ENCODE results near the gene BAHCC1. TPM values are rescaled to one million over a fixed set of nuclear protein-coding genes. Genes with fewer than 3 reads are reported as not detected.

BAHCC1 gene
- total RNA-seq, 2 experiments from 2014 or later, result 0.87 to 0.91 TPM

GRCh38 chr17:81488276-81488860 is 93.1 kb downstream of the BAHCC1 start:
- peak; percentile 8 for ATAC-seq
- Mint-ChIP-seq H3K9me3 (ENCODE audit: insufficient read depth) (no peaks in the 10 kb centered on the region), H3K4me1 (ENCODE audit: low read depth) (peaks cover 24% of the 10 kb centered on the region), H3K27ac (no peak overlapping the region), H3K36me3 (ENCODE audit: low read depth) (no peaks in the 10 kb centered on the region), H3K4me3 (peak overlapping the region; percentile 52), H3K27me3 (ENCODE audit: low read depth) (peaks cover 10% of the 10 kb centered on the region)
- no peak for DNase-seq
- CTCF ChIA-PET, result interaction anchor here (1.5 kb wide), 1 partner anchor 235 kb away, joined by 5 read pairs; no protein-coding TSS in a partner anchor
- POLR2A ChIA-PET, result interaction anchor here (0.5 to 3.7 kb wide), 4 partner anchors 20 to 193 kb away, joined by 3 to 18 read pairs (median 8); partner anchors contain the start of genes ACTG1 and SLC38A10

DNA sequence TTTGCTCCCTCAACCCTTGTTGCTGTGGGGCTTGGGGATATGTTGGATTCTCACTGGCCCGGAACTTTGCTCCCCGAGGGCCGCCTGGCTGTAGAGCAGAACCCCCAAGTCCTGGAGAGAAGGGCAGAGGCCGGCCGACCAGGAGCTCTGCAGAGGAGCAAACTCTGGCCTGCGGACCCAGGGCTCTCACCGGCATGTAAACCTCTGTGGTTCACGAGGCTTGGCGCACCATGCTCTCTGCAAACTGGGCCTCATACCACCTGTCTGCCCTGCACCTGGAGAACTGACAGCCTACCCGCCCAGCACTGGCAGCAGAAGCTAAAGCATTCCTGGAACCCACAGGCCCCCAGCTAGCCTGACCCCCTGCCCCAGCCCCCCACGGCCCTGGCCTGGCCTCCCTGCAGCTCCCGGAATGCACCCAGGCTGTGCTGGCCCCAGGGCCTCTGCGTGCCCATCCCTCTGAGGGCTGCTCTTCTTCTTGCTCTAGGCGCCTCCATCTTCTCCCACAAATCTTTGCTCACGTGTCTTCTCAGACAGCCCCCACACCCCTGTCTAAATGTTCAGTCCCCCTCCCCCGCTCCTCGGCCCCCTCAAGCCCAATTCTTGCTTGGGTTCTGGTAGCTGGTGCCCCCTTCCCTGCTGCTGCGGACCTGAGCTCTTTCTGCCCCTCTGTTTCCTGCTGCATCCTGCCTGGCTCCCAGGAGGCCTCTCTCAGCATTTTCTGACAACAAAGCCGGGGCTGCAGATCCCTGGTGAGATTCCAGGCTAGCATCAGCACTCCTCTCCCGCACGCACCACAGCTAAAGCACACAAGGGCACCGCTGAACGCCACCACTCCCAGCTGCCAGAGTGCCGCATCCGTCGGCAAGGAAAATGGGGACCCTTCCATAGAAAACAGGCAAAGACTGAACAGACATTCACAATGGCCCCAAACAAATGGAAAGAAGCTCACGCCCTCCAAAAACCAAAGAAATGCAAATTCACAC is 94.0 kb downstream of the BAHCC1 start:
- Mint-ChIP-seq H3K4me3 (peak overlapping the region; percentile 52), H3K9me3 (ENCODE audit: insufficient read depth) (no peaks in the 10 kb centered on the region), H3K36me3 (ENCODE audit: low read depth) (no peaks in the 10 kb centered on the region), H3K4me1 (ENCODE audit: low read depth) (peaks cover 22% of the 10 kb centered on the region), H3K27ac (peak overlapping the region; percentile 8), H3K27me3 (ENCODE audit: low read depth) (peaks cover 8% of the 10 kb centered on the region)
- ATAC-seq (no peak), DNase-seq (no peak)
- ChIA-PET CTCF (interaction anchor here (1.0 to 1.5 kb wide), 2 partner anchors 236 kb away, joined by 3 to 5 read pairs; no protein-coding TSS in a partner anchor), POLR2A (interaction anchor here (0.6 to 3.7 kb wide), 3 partner anchors 19 to 183 kb away, joined by 3 to 18 read pairs (median 13); partner anchors contain the start of gene ACTG1)

- Mint-ChIP-seq H3K27ac (no peak overlapping the region), H3K4me1 (ENCODE audit: low read depth) (peaks cover 28% of the 10 kb centered on the region), H3K36me3 (ENCODE audit: low read depth) (no peaks in the 10 kb centered on the region), H3K9me3 (ENCODE audit: insufficient read depth) (no peaks in the 10 kb centered on the region), H3K4me3 (peak overlapping the region; percentile 46), H3K27me3 (ENCODE audit: low read depth) (peaks cover 12% of the 10 kb centered on the region)
- ATAC-seq (no peak), DNase-seq (no peak)
- ChIA-PET POLR2A (interaction anchor here (0.6 to 3.7 kb wide), 4 partner anchors 18 to 184 kb away, joined by 3 to 18 read pairs (median 8); partner anchors contain the start of gene ACTG1), CTCF (interaction anchor here (1.0 kb wide), 1 partner anchor 237 kb away, joined by 3 read pairs; no protein-coding TSS in a partner anchor)
Measured at GRCh38 chr17:81489998-81490992, 95.0 kb downstream of the BAHCC1 start.

GRCh38 chr17:81491181-81491581 is 95.9 kb downstream of the BAHCC1 start:
- H3K4me3 Mint-ChIP-seq, result no peak overlapping the region
- peaks cover 24% of the 10 kb centered on the region for H3K4me1 Mint-ChIP-seq (ENCODE audit: low read depth)
- H3K9me3 Mint-ChIP-seq (ENCODE audit: insufficient read depth), result no peaks in the 10 kb centered on the region
- no peaks in the 10 kb centered on the region for H3K36me3 Mint-ChIP-seq (ENCODE audit: low read depth)
- ChIA-PET CTCF (no interaction called here), POLR2A (no interaction called here)
- H3K27me3 Mint-ChIP-seq (ENCODE audit: low read depth), result peaks cover 12% of the 10 kb centered on the region
- H3K27ac Mint-ChIP-seq, result no peak overlapping the region
- DNase-seq (no peak), ATAC-seq (no peak)

- ChIA-PET POLR2A (interaction anchor here (0.6 to 1.1 kb wide), 2 partner anchors 13 to 17 kb away, joined by 4 to 7 read pairs; no protein-coding TSS in a partner anchor), CTCF (no interaction called here)
- Mint-ChIP-seq H3K9me3 (ENCODE audit: insufficient read depth) (no peaks in the 10 kb centered on the region), H3K27ac (no peak overlapping the region), H3K27me3 (ENCODE audit: low read depth) (peaks cover 12% of the 10 kb centered on the region), H3K4me1 (ENCODE audit: low read depth) (peaks cover 21% of the 10 kb centered on the region), H3K4me3 (no peak overlapping the region), H3K36me3 (ENCODE audit: low read depth) (no peaks in the 10 kb centered on the region)
- DNase-seq (no peak), ATAC-seq (no peak)
Measured at GRCh38 chr17:81491761-81492160, 96.5 kb downstream of the BAHCC1 start.

- Mint-ChIP-seq H3K36me3 (ENCODE audit: low read depth) (no peaks in the 10 kb centered on the region), H3K9me3 (ENCODE audit: insufficient read depth) (no peaks in the 10 kb centered on the region), H3K4me3 (no peak overlapping the region), H3K4me1 (ENCODE audit: low read depth) (peaks cover 21% of the 10 kb centered on the region), H3K27me3 (ENCODE audit: low read depth) (peaks cover 12% of the 10 kb centered on the region), H3K27ac (no peak overlapping the region)
- CTCF ChIA-PET, result no interaction called here
- POLR2A ChIA-PET, result interaction anchor here (0.6 to 1.1 kb wide), 3 partner anchors 13 to 614 kb away, joined by 3 to 7 read pairs (median 4); no protein-coding TSS in a partner anchor
- ATAC-seq (no peak), DNase-seq (no peak)
Measured at GRCh38 chr17:81492202-81492601, 96.9 kb downstream of the BAHCC1 start.

DNA sequence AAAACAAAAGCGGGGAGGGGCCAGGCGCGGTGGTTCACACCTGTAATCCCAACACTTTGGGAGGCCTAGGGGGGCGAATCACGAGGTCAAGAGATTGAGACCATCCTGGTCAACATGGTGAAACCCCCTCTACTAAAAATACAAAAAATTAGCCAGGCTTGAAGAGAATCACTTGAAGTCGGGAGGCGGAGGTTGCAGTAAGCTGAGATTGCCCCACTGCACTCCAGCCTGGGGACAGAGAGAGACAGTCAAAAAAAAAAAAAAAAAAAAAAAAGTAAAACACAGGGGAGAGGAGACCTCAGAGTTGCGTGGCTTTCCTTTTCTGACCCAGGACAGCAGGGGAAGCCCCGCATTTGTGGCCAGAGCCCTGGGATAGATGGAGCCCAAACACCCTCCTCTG is 97.4 kb downstream of the BAHCC1 start:
- ChIA-PET POLR2A (interaction anchor here (0.7 to 1.1 kb wide), 2 partner anchors 16 to 613 kb away, joined by 3 to 7 read pairs; no protein-coding TSS in a partner anchor), CTCF (no interaction called here)
- Mint-ChIP-seq H3K27me3 (ENCODE audit: low read depth) (peaks cover 12% of the 10 kb centered on the region), H3K4me1 (ENCODE audit: low read depth) (peaks cover 18% of the 10 kb centered on the region), H3K4me3 (no peak overlapping the region), H3K27ac (no peak overlapping the region), H3K36me3 (ENCODE audit: low read depth) (no peaks in the 10 kb centered on the region), H3K9me3 (ENCODE audit: insufficient read depth) (no peaks in the 10 kb centered on the region)
- no peak for ATAC-seq
- DNase-seq, result no peak

GRCh38 chr17:81493198-81494038 is 98.2 kb downstream of the BAHCC1 start:
- DNase-seq (no peak), ATAC-seq (no peak)
- Mint-ChIP-seq H3K27me3 (ENCODE audit: low read depth) (peaks cover 16% of the 10 kb centered on the region), H3K27ac (no peak overlapping the region), H3K36me3 (ENCODE audit: low read depth) (no peaks in the 10 kb centered on the region), H3K9me3 (ENCODE audit: insufficient read depth) (no peaks in the 10 kb centered on the region), H3K4me3 (no peak overlapping the region), H3K4me1 (ENCODE audit: low read depth) (peaks cover 18% of the 10 kb centered on the region)
- ChIA-PET CTCF (interaction anchor here (1.1 kb wide), 1 partner anchor 8 kb away, joined by 3 read pairs; no protein-coding TSS in a partner anchor), POLR2A (no interaction called here)

GRCh38 chr17:81494626-81495377 is 99.5 kb downstream of the BAHCC1 start:
- Mint-ChIP-seq H3K36me3 (ENCODE audit: low read depth) (no peaks in the 10 kb centered on the region), H3K4me3 (no peak overlapping the region), H3K27ac (peak overlapping the region; percentile 49), H3K9me3 (ENCODE audit: insufficient read depth) (no peaks in the 10 kb centered on the region), H3K4me1 (ENCODE audit: low read depth) (peaks cover 14% of the 10 kb centered on the region), H3K27me3 (ENCODE audit: low read depth) (peaks cover 16% of the 10 kb centered on the region)
- ChIA-PET CTCF (interaction anchor here (1.1 kb wide), 1 partner anchor 10 kb away, joined by 3 read pairs; no protein-coding TSS in a partner anchor), POLR2A (no interaction called here)
- DNase-seq (no peak), ATAC-seq (peak; percentile 26)

Data from activated CD8-positive, alpha-beta T cell treated with anti-CD3 and anti-CD28 coated beads, Interleukin-2, amount 10 ng/mL, durations not matched to agents 7 days and 5 days (primary cell).